ENCODE data around the gene ZNF592.
A peak's percentile ranks its signal among the peaks of the same experiment; 100 is the strongest.

Gene ZNF592

DNA sequence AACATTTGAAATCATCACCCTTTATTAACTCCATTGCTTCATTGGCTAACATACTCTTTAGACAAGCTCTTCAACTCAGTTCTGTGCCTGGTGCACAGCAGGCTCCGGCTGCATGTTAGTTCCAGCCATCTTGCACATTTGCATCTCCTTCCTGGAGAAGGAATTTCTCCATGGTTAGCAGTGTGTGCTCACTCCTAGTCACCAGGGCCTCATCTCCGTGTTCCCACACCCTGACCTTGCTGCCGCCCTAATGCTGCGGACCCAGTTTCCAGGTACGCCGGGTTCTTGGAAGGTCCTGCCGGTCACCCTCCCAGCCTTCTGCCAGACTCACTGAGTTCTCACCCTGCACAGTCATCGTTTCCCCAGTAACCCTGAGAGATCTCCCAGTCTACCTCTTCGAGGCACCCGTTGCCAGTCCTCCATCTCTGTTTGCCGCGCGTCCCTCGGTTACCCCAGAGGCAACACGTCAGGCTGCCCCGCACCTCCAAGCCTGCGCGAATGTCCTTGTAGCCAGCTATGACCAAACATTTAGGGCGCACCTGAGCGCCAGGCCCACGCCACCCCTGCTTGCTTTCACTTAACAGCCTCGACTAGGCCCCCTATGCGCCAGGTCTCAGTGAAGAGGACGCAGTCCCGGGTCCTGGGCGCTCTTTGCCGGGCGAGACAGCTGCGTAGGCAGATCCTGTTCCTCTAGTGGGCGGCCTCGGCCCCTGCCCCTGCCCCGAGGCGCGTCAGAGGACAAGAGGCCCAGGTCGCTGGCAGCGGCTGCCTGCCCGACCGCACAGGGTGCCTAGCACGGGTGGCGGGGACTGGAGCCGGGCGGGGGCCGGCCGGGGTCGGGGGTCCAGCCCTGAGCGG, 747 bp upstream of the ZNF592 start (continued):
- TF ChIP-seq REST (tag by site-specific recombination; IDR thresholded peaks at IDR 0.05) (no peak), KLF1 (tag by site-specific recombination; IDR thresholded peaks at IDR 0.05) (peak; percentile 30; the same call in 1 of the 2 replicates), ZNF394 (tag by site-specific recombination; IDR thresholded peaks at IDR 0.05; ENCODE audit: borderline replicate concordance) (no peak; the same call in 1 of the 2 replicates), EGR2 (tag by site-specific recombination; IDR thresholded peaks at IDR 0.05; ENCODE audit: low read depth) (peak; percentile 85), PRDM2 (tag by site-specific recombination; IDR thresholded peaks at IDR 0.05; ENCODE audit: borderline replicate concordance) (0 out of 2 replicates have a peak, but pooled peaks have one; percentile 34), ZNF18 (tag by site-specific recombination; IDR thresholded peaks at IDR 0.05) (0 out of 2 replicates have a peak, but pooled peaks have one; percentile 35), ZXDB (tag by site-specific recombination; IDR thresholded peaks at IDR 0.05) (peak; percentile 90; the same call in 1 of the 2 replicates), TRIM28 (IDR thresholded peaks at IDR 0.05; ENCODE audit: borderline replicate concordance, low read length) (no peak), ZNF626 (tag by site-specific recombination; IDR thresholded peaks at IDR 0.05) (no peak), ZSCAN5A (tag by site-specific recombination; IDR thresholded peaks at IDR 0.05) (0 out of 2 replicates have a peak, but pooled peaks have one; percentile 63), ZNF76 (tag by site-specific recombination; IDR thresholded peaks at IDR 0.05; ENCODE audit: borderline replicate concordance, low read depth) (peak; percentile 62), BCL11A (tag by site-specific recombination; IDR thresholded peaks at IDR 0.05; ENCODE audit: low read depth) (peak; percentile 84; the same call in 1 of the 2 replicates), ZSCAN4 (tag by site-specific recombination; IDR thresholded peaks at IDR 0.05) (peak; percentile 50; the same call in 1 of the 2 replicates), ZNF292 (tag by site-specific recombination; IDR thresholded peaks at IDR 0.05; ENCODE audit: borderline replicate concordance, low read depth) (no peak), ZNF223 (tag by site-specific recombination; IDR thresholded peaks at IDR 0.05) (peak; percentile 84), ZNF354C (tag by site-specific recombination; IDR thresholded peaks at IDR 0.05; ENCODE audit: borderline replicate concordance, low read depth) (no peak), SCRT1 (tag by site-specific recombination; IDR thresholded peaks at IDR 0.05; ENCODE audit: borderline replicate concordance) (no peak), ZNF341 (tag by site-specific recombination; IDR thresholded peaks at IDR 0.05; ENCODE audit: low read depth) (peak; percentile 79), ZNF654 (tag by site-specific recombination; IDR thresholded peaks at IDR 0.05; ENCODE audit: low read depth) (no peak), ZNF585B (tag by site-specific recombination; IDR thresholded peaks at IDR 0.05) (no peak), ZNF140 (tag by site-specific recombination; IDR thresholded peaks at IDR 0.05) (no peak)
- TF ChIP-seq, protein P1, sequence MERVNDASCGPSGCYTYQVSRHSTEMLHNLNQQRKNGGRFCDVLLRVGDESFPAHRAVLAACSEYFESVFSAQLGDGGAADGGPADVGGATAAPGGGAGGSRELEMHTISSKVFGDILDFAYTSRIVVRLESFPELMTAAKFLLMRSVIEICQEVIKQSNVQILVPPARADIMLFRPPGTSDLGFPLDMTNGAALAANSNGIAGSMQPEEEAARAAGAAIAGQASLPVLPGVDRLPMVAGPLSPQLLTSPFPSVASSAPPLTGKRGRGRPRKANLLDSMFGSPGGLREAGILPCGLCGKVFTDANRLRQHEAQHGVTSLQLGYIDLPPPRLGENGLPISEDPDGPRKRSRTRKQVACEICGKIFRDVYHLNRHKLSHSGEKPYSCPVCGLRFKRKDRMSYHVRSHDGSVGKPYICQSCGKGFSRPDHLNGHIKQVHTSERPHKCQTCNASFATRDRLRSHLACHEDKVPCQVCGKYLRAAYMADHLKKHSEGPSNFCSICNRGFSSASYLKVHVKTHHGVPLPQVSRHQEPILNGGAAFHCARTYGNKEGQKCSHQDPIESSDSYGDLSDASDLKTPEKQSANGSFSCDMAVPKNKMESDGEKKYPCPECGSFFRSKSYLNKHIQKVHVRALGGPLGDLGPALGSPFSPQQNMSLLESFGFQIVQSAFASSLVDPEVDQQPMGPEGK (tag by site-specific recombination; IDR thresholded peaks at IDR 0.05), result peak; percentile 80
